Measurements from ENCODE around the gene NDUFB5. TPM values are rescaled to one million over a fixed set of nuclear protein-coding genes. Genes with fewer than 3 reads are reported as not detected.
"Not testable (repeated sequence)": the region's sequence is repeated elsewhere in the genome, so short reads cannot be mapped to it uniquely, and the experiment has no call there.

The NDUFB5 gene
- total RNA-seq, 4 donors from 2014 or later, result 62.7 to 112 (median 83.1) TPM

- intact Hi-C loops (cut with DNase I), result loop anchor here (10.0 kb wide), 1 partner anchor 747 kb away; no protein-coding TSS in a partner anchor
- H3K4me1 ChIP-seq, result no peaks in the 10 kb centered on the region
- peaks cover 52 to 86% (median 71%) of the 10 kb centered on the region in 4 donors for H3K36me3 ChIP-seq
Measured at GRCh38 chr3:179622023-179622422, 17.4 kb downstream of the NDUFB5 start.

GRCh38 chr3:179624451-179624850, 19.9 kb downstream of the NDUFB5 start:
- H3K9me3 ChIP-seq, result no peaks in the 10 kb centered on the region
- H3K4me3 ChIP-seq, result no peak overlapping the region
- no peaks in the 10 kb centered on the region for H3K4me1 ChIP-seq
- H3K27ac ChIP-seq (replicated peaks in 1 of 4), result no peak overlapping the region
- WGBS, result 87% methylated on average over 3 of the region's 3 CpGs
- no peak for TF ChIP-seq CTCF (IDR thresholded peaks at IDR 0.05)
- TF ChIP-seq POLR2A (IDR thresholded peaks at IDR 0.05; ENCODE audit: low read depth), result no peak
- TF ChIP-seq EP300 (IDR thresholded peaks at IDR 0.05), result no peak
- TF ChIP-seq POLR2AphosphoS5 (IDR thresholded peaks at IDR 0.05), result no peak
- H3K36me3 ChIP-seq, result peaks cover 34 to 69% (median 53%) of the 10 kb centered on the region in 4 donors
- intact Hi-C loops (cut with DNase I), result loop anchor here (10.0 kb wide), 1 partner anchor 750 kb away; no protein-coding TSS in a partner anchor
- H3K27me3 ChIP-seq, result no peaks in the 10 kb centered on the region
- DNase-seq (ENCODE audit: extremely low spot score), result no peak

More at GRCh38 chr3:179622023-179622422, 17.4 kb downstream of the NDUFB5 start:
- TF ChIP-seq POLR2AphosphoS5 (IDR thresholded peaks at IDR 0.05), result no peak
- TF ChIP-seq CTCF (IDR thresholded peaks at IDR 0.05), result no peak
- Histone ChIP-seq H3K4me3 (no peak overlapping the region), H3K27ac (replicated peaks in 1 of 4) (no peak overlapping the region), H3K27me3 (no peaks in the 10 kb centered on the region), H3K9me3 (no peaks in the 10 kb centered on the region)
- no peak for DNase-seq (ENCODE audit: extremely low spot score)
- 94% methylated on average over 2 of the region's 2 CpGs for WGBS

DNA sequence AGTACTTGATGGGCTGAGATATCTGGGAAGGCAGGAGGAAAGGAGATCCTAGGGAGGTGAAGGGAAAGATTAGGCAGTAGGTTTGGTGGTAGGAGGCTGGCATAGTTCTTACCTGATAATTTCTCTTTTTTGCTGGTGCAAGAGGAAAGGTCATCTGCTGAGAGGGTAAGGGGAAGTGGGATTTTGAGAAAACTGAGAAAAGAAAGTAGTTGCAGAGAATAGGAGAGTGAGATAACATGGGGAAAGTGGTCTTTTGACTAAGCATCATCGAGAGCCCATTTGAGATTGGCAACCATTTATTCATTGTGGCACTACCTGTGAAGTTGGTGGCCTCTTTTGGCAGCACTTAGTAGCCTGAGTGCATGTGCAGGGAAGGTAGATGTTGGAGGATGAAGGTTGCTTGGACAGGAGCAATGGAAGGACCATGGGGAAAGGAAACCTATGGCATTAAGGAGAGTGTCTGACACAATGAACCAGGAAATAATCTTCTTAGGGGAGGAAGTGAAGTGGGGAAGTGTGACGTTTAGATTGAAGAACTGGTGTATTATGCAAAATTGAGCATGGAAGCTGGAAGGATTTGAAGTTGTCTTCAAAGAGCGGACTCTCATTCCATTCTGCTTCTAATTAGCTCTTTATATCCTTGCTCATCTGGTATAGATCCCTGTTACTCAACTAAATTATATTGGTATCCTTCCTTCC, 26.3 kb downstream of the NDUFB5 start:
- no peak overlapping the region for H3K4me3 ChIP-seq
- no peak for DNase-seq (ENCODE audit: extremely low spot score)
- H3K27me3 ChIP-seq, result no peaks in the 10 kb centered on the region
- intact Hi-C loops (cut with DNase I), result no loop called here
- no peaks in the 10 kb centered on the region for H3K9me3 ChIP-seq
- WGBS, result 68% methylated on average over 3 of the region's 3 CpGs
- H3K27ac ChIP-seq (replicated peaks in 1 of 4), result no peak overlapping the region
- H3K4me1 ChIP-seq, result no peaks in the 10 kb centered on the region
- no peak for TF ChIP-seq EP300 (IDR thresholded peaks at IDR 0.05)
- TF ChIP-seq CTCF (IDR thresholded peaks at IDR 0.05), result no peak
- no peak for TF ChIP-seq POLR2AphosphoS5 (IDR thresholded peaks at IDR 0.05)
- no peak for TF ChIP-seq POLR2A (IDR thresholded peaks at IDR 0.05; ENCODE audit: low read depth)
- peaks cover 0 to 13% (median 3%) of the 10 kb centered on the region in 4 donors for H3K36me3 ChIP-seq

DNA sequence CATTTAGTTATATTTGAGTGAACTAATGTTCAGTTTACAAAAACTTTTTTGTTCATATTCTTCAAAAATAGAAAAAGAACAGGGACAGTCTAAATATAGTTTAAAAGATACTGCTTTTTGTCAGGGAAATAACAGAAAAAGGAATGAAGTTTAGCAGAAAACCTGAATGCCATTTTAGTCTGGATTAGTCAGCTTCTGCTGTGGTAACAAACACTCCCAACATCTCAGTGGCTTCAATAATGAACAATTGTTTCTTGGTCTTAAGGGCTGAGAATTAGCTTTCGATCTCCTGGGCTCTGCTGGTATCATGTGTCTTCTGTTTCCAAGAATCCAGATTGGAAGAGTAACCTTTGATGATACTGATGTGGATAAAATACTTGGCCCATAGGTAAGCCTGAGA, 35.9 kb downstream of the NDUFB5 start:
- H3K27me3 ChIP-seq, result no peaks in the 10 kb centered on the region
- no peak for TF ChIP-seq POLR2AphosphoS5 (IDR thresholded peaks at IDR 0.05)
- DNase-seq (ENCODE audit: extremely low spot score), result no peak
- intact Hi-C loops (cut with DNase I), result no loop called here
- H3K4me3 ChIP-seq, result no peak overlapping the region
- WGBS, result 94% methylated on average over 1 of the region's 1 CpG
- no peaks in the 10 kb centered on the region for H3K9me3 ChIP-seq
- no peaks in the 10 kb centered on the region for H3K36me3 ChIP-seq
- no peaks in the 10 kb centered on the region for H3K4me1 ChIP-seq
- H3K27ac ChIP-seq (replicated peaks in 1 of 4), result no peak overlapping the region

DNA sequence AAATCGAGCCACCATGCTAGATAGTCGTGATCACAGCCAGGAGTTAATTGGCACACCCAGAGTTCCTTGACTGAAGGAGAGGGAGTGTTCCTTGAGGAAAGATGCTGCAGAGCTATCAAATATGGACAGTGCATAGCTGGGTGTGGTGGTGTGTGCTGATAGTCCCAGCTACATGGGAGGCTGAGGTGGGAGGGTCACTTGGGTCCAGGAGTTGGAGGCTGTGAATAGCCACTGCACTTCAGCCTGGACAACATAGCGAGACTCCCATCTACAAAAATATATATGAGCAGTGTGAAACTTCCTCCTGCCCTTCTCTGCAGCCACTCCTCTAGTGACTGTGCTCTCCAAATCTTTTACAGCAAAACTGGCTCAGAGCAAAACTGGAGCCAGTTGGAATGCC, 38.3 kb downstream of the NDUFB5 start:
- no peaks in the 10 kb centered on the region for H3K27me3 ChIP-seq
- intact Hi-C loops (cut with DNase I), result no loop called here
- WGBS, result 96% methylated on average over 3 of the region's 3 CpGs

DNA sequence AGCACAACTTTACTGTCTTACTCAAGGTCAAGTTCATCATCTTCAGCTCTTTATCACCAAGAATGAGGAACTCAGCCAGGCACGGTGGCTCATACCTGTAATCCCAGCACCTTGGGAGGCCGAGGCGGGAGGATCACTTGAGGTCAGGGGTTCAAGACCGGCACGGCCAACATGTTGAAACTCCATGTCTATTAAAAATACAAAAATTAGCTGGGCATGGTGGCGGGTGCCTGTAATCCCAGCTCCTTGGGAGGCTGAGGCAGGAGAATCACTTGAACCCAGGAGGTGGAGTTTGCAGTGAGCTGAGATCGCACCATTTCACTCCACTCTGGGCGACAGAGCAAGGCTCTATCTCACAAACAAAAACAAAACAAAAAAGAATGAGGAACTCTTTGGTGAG, 39.2 kb downstream of the NDUFB5 start:
- H3K4me1 ChIP-seq; intact Hi-C loops (cut with DNase I); H3K36me3 ChIP-seq; DNase-seq (ENCODE audit: extremely low spot score); H3K27ac ChIP-seq (replicated peaks in 1 of 4); H3K4me3 ChIP-seq; H3K9me3 ChIP-seq; H3K27me3 ChIP-seq: not testable (repeated sequence)
- 91% methylated on average over 8 of the region's 8 CpGs for WGBS

More for the DNA sequence above, 38.3 kb downstream of the NDUFB5 start:
- Histone ChIP-seq H3K36me3 (no peaks in the 10 kb centered on the region), H3K4me1 (no peaks in the 10 kb centered on the region), H3K4me3 (no peak overlapping the region), H3K9me3 (no peaks in the 10 kb centered on the region), H3K27ac (replicated peaks in 1 of 4) (no peak overlapping the region)
- no peak for DNase-seq (ENCODE audit: extremely low spot score)
- TF ChIP-seq CTCF (IDR thresholded peaks at IDR 0.05), result no peak
- no peak for TF ChIP-seq POLR2AphosphoS5 (IDR thresholded peaks at IDR 0.05)
- TF ChIP-seq EP300 (IDR thresholded peaks at IDR 0.05), result no peak
- no peak for TF ChIP-seq POLR2A (IDR thresholded peaks at IDR 0.05; ENCODE audit: low read depth)
